HCT116 (cell line): ENCODE measurements around the gene CDK5RAP1. TPM values are rescaled to one million over a fixed set of nuclear protein-coding genes. Genes with fewer than 3 reads are reported as not detected.

Experiments used
- ATAC-seq: fragments of 200-7000 bp; cut with Tn5 transposase; 2 replicates; pipeline ENCODE4 v1.9.1; 2020; ENCODE audit warnings: mild to moderate bottlenecking, moderate library complexity
- BruUV-seq: library from RNA; stranded (reverse); fragments of 400-500 nt; replicated peaks from 2 replicates; lab custom pipeline; 2021; lab: Mats Ljungman, UMichigan
- CTCF ChIA-PET: fragments of 300-600 bp; sonication (Branson Sonifier 250); formaldehyde crosslinking; loops from one replicate; lab custom pipeline; 2021; ENCODE audit warnings: antibody characterized with exemption; lab: Charles Lee
- POLR2A ChIA-PET: fragments of 300-600, 350-600 bp; sonication (Branson Sonifier 250); formaldehyde crosslinking; loops from one replicate; lab custom pipeline; 2021; ENCODE audit warnings: antibody characterized with exemption; lab: Charles Lee
- RAD21 ChIA-PET, 2 experiments: fragments of 300-600 bp; sonication (Branson Sonifier 250); formaldehyde crosslinking; loops; one replicate each; lab custom pipeline; 2023; ENCODE audit warnings: low total read pairs in 2 of 2; ENCODE audit not compliant: uncharacterized antibody in 2 of 2, unreplicated experiment in 2 of 2, low non-redundant PET in 1 of 2; lab: Charles Lee
- DNase-seq: peaks from one replicate; pipeline ENCODE4 v3.0.0-alpha.2; 2010; ENCODE audit warnings: low read depth, low spot score
- H2AFZ ChIP-seq: fragments of 200-600 bp; shearing (Covaris generic), sonication (generic); 2 replicates; pipeline ENCODE4 v1.6.1; 2017; ENCODE audit warnings: low read depth, mixed run types, mixed read lengths, antibody characterized with exemption, low read length; ENCODE audit not compliant: poor library complexity, severe bottlenecking
- H3K27ac ChIP-seq: 2 replicates; pipeline ENCODE4 v1.5.1; 2012; ENCODE audit warnings: low read depth, low read length
- H3K27me3 ChIP-seq: fragments of 200-600 bp; sonication (generic); 2 replicates; pipeline ENCODE4 v1.6.1; 2016; ENCODE audit warnings: mixed run types, low read length, mixed read lengths; ENCODE audit not compliant: insufficient read depth
- H3K36me3 ChIP-seq, 2 experiments: fragments of 200-500 bp in 1 of 2; fragments of 200-600 bp in 1 of 2; sonication (Bioruptor generic) in 1 of 2; sonication (generic) in 1 of 2; 2 replicates each; pipeline versions ENCODE4 v1.5.1 to v1.6.1; 2014 to 2016; ENCODE audit warnings: low read length in 2 of 2, inconsistent platforms in 1 of 2, mixed read lengths in 1 of 2, mixed run types in 1 of 2; ENCODE audit not compliant: insufficient read depth in 2 of 2, control insufficient read depth in 1 of 2
- H3K4me1 ChIP-seq, 2 experiments: fragments of 200-600 bp in 1 of 2; sonication (generic) in 1 of 2; 2 replicates each; pipeline versions ENCODE4 v1.5.1 to v1.6.1; 2012 to 2017; ENCODE audit warnings: low read length in 2 of 2, inconsistent platforms in 1 of 2, mild to moderate bottlenecking in 1 of 2, mixed read lengths in 1 of 2, mixed run types in 1 of 2, moderate library complexity in 1 of 2; ENCODE audit not compliant: insufficient read depth in 2 of 2, control insufficient read depth in 1 of 2
- H3K4me2 ChIP-seq: fragments of 200-600 bp; sonication (generic); 2 replicates; pipeline ENCODE4 v1.6.1; 2017; ENCODE audit warnings: mixed run types, low read length, mixed read lengths
- H3K4me3 ChIP-seq, 2 experiments: fragments of 200-600 bp in 1 of 2; sonication (generic) in 1 of 2; replicated peaks in 1 of 2; 2 replicates each; pipeline ENCODE4 v1.5.1; 2011 to 2016; ENCODE audit warnings: low read length in 2 of 2, control low read depth in 1 of 2, low read depth in 1 of 2, mild to moderate bottlenecking in 1 of 2, mixed read lengths in 1 of 2, mixed run types in 1 of 2
- H3K79me2 ChIP-seq: fragments of 200-600 bp; sonication (generic); 2 replicates; pipeline ENCODE4 v1.6.1; 2017; ENCODE audit warnings: mild to moderate bottlenecking, mixed run types, low read length, moderate library complexity, mixed read lengths; ENCODE audit not compliant: insufficient read depth
- H3K9ac ChIP-seq: fragments of 200-600 bp; sonication (generic); 2 replicates; pipeline ENCODE4 v1.6.1; 2016; ENCODE audit warnings: low read length, mixed read lengths
- H3K9me2 ChIP-seq: fragments of 200-600 bp; sonication (generic), shearing (Covaris generic); 2 replicates; pipeline ENCODE4 v1.6.1; 2017; ENCODE audit warnings: mixed run types, mild to moderate bottlenecking, moderate library complexity; ENCODE audit not compliant: insufficient read depth
- H3K9me3 ChIP-seq, 2 experiments: fragments of 200-500 bp in 1 of 2; fragments of 200-600 bp in 1 of 2; sonication (Bioruptor generic) in 1 of 2; sonication (generic) in 1 of 2; 2 replicates each; pipeline ENCODE4 v1.6.1; 2014 to 2017; ENCODE audit warnings: low read length in 2 of 2, mixed read lengths in 2 of 2, inconsistent platforms in 1 of 2, low read depth in 1 of 2, mild to moderate bottlenecking in 1 of 2, mixed run types in 1 of 2, moderate library complexity in 1 of 2; ENCODE audit not compliant: control insufficient read depth in 1 of 2, insufficient read depth in 1 of 2
- H4K20me1 ChIP-seq: fragments of 200-600 bp; sonication (generic), shearing (Covaris generic); 2 replicates; pipeline ENCODE4 v1.6.1; 2017; ENCODE audit warnings: mixed run types, mild to moderate bottlenecking, moderate library complexity; ENCODE audit not compliant: insufficient read depth
- CTCF ChIP-seq, 3 experiments: fragments of 200-600 bp in 1 of 3; sonication (generic) in 1 of 3; IDR thresholded peaks in 2 of 3; conservative IDR thresholded peaks in 1 of 3; 2 replicates each; pipeline ENCODE4 v1.5.1; 2012 to 2017; ENCODE audit warnings: low read depth in 2 of 3, low read length in 2 of 3, antibody characterized with exemption in 1 of 3, borderline replicate concordance in 1 of 3, control low read depth in 1 of 3, mild to moderate bottlenecking in 1 of 3, mixed read lengths in 1 of 3, mixed run types in 1 of 3, moderate library complexity in 1 of 3; ENCODE audit not compliant: insufficient read depth in 1 of 3
- MAX ChIP-seq: IDR thresholded peaks from 2 replicates; pipeline ENCODE4 v1.6.1; 2012
- RAD21 ChIP-seq: IDR thresholded peaks from 2 replicates; pipeline ENCODE4 v1.6.1; 2012; ENCODE audit warnings: low read depth, mild to moderate bottlenecking
- ZBTB33 ChIP-seq: IDR thresholded peaks from 2 replicates; pipeline ENCODE4 v1.6.1; 2011; ENCODE audit warnings: mild to moderate bottlenecking, low read length, moderate library complexity; ENCODE audit not compliant: insufficient replicate concordance; ENCODE audit errors: extremely low read depth
- intact Hi-C: fragments of 100-400 bp; cut with micrococcal nuclease; formaldehyde crosslinking; loops from 2 replicates; pipeline ENCODE4 v1.10.0; 2022
- total RNA-seq: library from RNA; stranded (reverse); gene quantifications from one replicate; pipeline ENCODE4 v1.2.1, GENCODE V29; 2021; ENCODE audit not compliant: unreplicated experiment

The CDK5RAP1 gene
- total RNA-seq, 1 experiment from 2014 or later, result 41.4 TPM

- TF ChIP-seq ZBTB33, result no peak
Measured at GRCh38 chr20:33445881-33446625, 44.7 kb upstream of the CDK5RAP1 start (continued).

GRCh38 chr20:33444797-33445560 is 43.7 kb upstream of the CDK5RAP1 start:
- POLR2A ChIA-PET, result interaction anchor here (1.4 kb wide), 1 partner anchor 45 kb away, joined by 5 read pairs; the partner anchor contains the start of gene CBFA2T2
- Histone ChIP-seq H2AFZ (peak overlapping the region; percentile 95), H3K9ac (no peak overlapping the region), H3K4me2 (peak overlapping the region; percentile 85), H3K9me3 (no peaks in the 10 kb centered on the region), H3K4me3 (peak overlapping the region; percentile 57 to 69; a peak in 3 of 4 replicates), H3K9me2 (no peaks in the 10 kb centered on the region), H4K20me1 (no peaks in the 10 kb centered on the region), H3K27me3 (no peaks in the 10 kb centered on the region), H3K36me3 (no peaks in the 10 kb centered on the region), H3K4me1 (peaks cover 12 to 24% of the 10 kb centered on the region in 2 experiments), H3K27ac (no peak overlapping the region), H3K79me2 (no peaks in the 10 kb centered on the region)
- intact Hi-C loops, result loop anchor here (2.0 to 5.0 kb wide), 2 partner anchors 44 to 622 kb away; partner anchors contain the start of gene CDK5RAP1
- BruUV-seq, result no TSS peak
- DNase-seq, result no peak
- RAD21 ChIA-PET, result interaction anchor here (0.5 to 0.7 kb wide), 2 partner anchors 44 to 511 kb away, joined by 3 read pairs; partner anchors contain the start of gene CDK5RAP1 (in 1 of the 2)
- TF ChIP-seq MAX (no peak), ZBTB33 (no peak), RAD21 (peak; percentile 72), CTCF (IDR thresholded peaks at IDR 0.05 in 2 of 3, conservative IDR thresholded peaks at IDR 0.05 in 1 of 3; ENCODE audit: borderline replicate concordance in 1 of 3, insufficient read depth in 1 of 3, low read depth in 2 of 3, low read length in 2 of 3) (peak; percentile 64 to 65 (median 65))
- CTCF ChIA-PET, result interaction anchor here (0.6 to 1.5 kb wide), 8 partner anchors 8 to 218 kb away, joined by 3 to 10 read pairs (median 4); partner anchors contain the start of gene CDK5RAP1
- ATAC-seq, result peak; percentile 52
